K562 (cell line): ENCODE results near the gene ZNRF3. TPM values are rescaled to one million over a fixed set of nuclear protein-coding genes. Genes with fewer than 3 reads are reported as not detected.

Experiments used
- ATAC-seq: fragments of 200-7000 bp; cut with Tn5 transposase; 3 replicates; pipeline ENCODE4 v1.9.1; 2020; ENCODE audit warnings: moderate library complexity
- BruUV-seq: library from RNA; stranded (reverse); fragments of 400-500 nt; replicated peaks from 2 replicates; lab custom pipeline; 2021; lab: Mats Ljungman, UMichigan
- CTCF ChIA-PET: fragments of 300-600 bp; formaldehyde crosslinking; extraction: SDS; loops from one replicate; lab custom pipeline; 2021; ENCODE audit warnings: low intra/inter-chr PET ratio; lab: Yijun Ruan, JAX
- POLR2A ChIA-PET: fragments of 300-600, 350-650 bp; sonication (Branson Sonifier 250); formaldehyde crosslinking; extraction: SDS; loops from one replicate; lab custom pipeline; 2021; ENCODE audit warnings: antibody characterized with exemption, inconsistent platforms; lab: Yijun Ruan, JAX
- DNase-seq, 4 experiments: peaks; one replicate each; pipeline versions ENCODE4 v3.0.0 to v3.0.0-alpha.2; 2011 to 2018; ENCODE audit warnings: low spot score in 3 of 4, mixed read lengths in 3 of 4; ENCODE audit errors: extremely low read depth in 1 of 4
- FAIRE-seq: peaks from 2 replicates; lab custom pipeline; 2011; peaks lifted over from hg19 to GRCh38; lab: Jason Lieb, UNC
- H2AFZ ChIP-seq: 2 replicates; pipeline ENCODE4 v1.6.0; 2011; ENCODE audit warnings: low read depth, low read length, control low read depth, inconsistent platforms
- H3K27ac ChIP-seq: fragments of 200-600 bp; 3 replicates; pipeline ENCODE4 v1.8.0; 2011; ENCODE audit warnings: low read depth, mild to moderate bottlenecking, control low read depth, inconsistent platforms, low read length, moderate library complexity, mixed read lengths; ENCODE audit errors: extremely low read depth
- H3K27me3 ChIP-seq, 2 experiments: fragments of 300-600 bp in 1 of 2; 2 replicates in 1 of 2; 3 replicates in 1 of 2; pipeline versions ENCODE4 v1.6.0 to v1.8.0; 2011; ENCODE audit warnings: inconsistent platforms in 2 of 2, low read length in 2 of 2, mild to moderate bottlenecking in 1 of 2, mixed read lengths in 1 of 2, moderate library complexity in 1 of 2; ENCODE audit not compliant: control insufficient read depth in 2 of 2, insufficient read depth in 2 of 2
- H3K36me3 ChIP-seq: fragments of 300-600 bp; 3 replicates; pipeline ENCODE4 v1.8.0; 2011; ENCODE audit warnings: mild to moderate bottlenecking, low read length, inconsistent platforms; ENCODE audit not compliant: control insufficient read depth, insufficient read depth
- H3K4me1 ChIP-seq, 2 experiments: fragments of 200-600 bp in 1 of 2; replicated peaks in 1 of 2; 2 replicates in 1 of 2; 3 replicates in 1 of 2; pipeline versions ENCODE4 v1.5.1 to v1.8.0; 2011; ENCODE audit warnings: inconsistent platforms in 2 of 2, low read length in 2 of 2, mild to moderate bottlenecking in 1 of 2, mixed read lengths in 1 of 2, moderate library complexity in 1 of 2; ENCODE audit not compliant: control insufficient read depth in 2 of 2, insufficient read depth in 2 of 2
- H3K4me2 ChIP-seq: 2 replicates; pipeline ENCODE4 v1.6.1; 2011; ENCODE audit warnings: low read length, control low read depth, inconsistent platforms, mixed read lengths; ENCODE audit not compliant: insufficient read depth
- H3K4me3 ChIP-seq: fragments of 200-600 bp; sonication (generic), shearing (Covaris generic); 2 replicates; pipeline ENCODE4 v1.5.1; 2016; ENCODE audit warnings: control low read depth, inconsistent platforms
- H3K79me2 ChIP-seq: fragments of 200-600 bp; 3 replicates; pipeline ENCODE4 v1.8.0; 2011; ENCODE audit warnings: low read length, inconsistent platforms; ENCODE audit not compliant: control insufficient read depth, insufficient read depth
- H3K9ac ChIP-seq, 2 experiments: 2 replicates each; pipeline versions ENCODE4 v1.6.0 to v1.6.1; 2011; ENCODE audit warnings: low read depth in 2 of 2, low read length in 2 of 2, control low read depth in 1 of 2, inconsistent platforms in 1 of 2, mild to moderate bottlenecking in 1 of 2, mixed read lengths in 1 of 2; ENCODE audit not compliant: insufficient read depth in 1 of 2
- H3K9me1 ChIP-seq: one replicate; pipeline ENCODE4 v1.6.0; 2011; ENCODE audit warnings: inconsistent platforms, mild to moderate bottlenecking, low read length, moderate library complexity; ENCODE audit not compliant: control insufficient read depth, insufficient read depth
- H3K9me3 ChIP-seq: replicated peaks from 2 replicates; pipeline ENCODE4 v1.5.1; 2011; ENCODE audit warnings: low read depth, low read length, inconsistent platforms; ENCODE audit not compliant: control insufficient read depth, insufficient read depth
- H4K20me1 ChIP-seq: replicated peaks from 2 replicates; pipeline ENCODE4 v1.6.1; 2011; ENCODE audit warnings: low read length, inconsistent platforms, mixed read lengths; ENCODE audit not compliant: control insufficient read depth, insufficient read depth
- BHLHE40 ChIP-seq: IDR thresholded peaks from 2 replicates; pipeline ENCODE4 v1.6.1; 2011; ENCODE audit warnings: low read length, improper control_type of control experiment
- CREB3L1 ChIP-seq: fragments of 450-650 bp; IDR thresholded peaks from 2 replicates; pipeline ENCODE4 v1.6.1; 2014; ENCODE audit warnings: low read depth, mild to moderate bottlenecking, moderate library complexity, borderline replicate concordance
- DDX20 ChIP-seq: fragments of 450-650 bp; IDR thresholded peaks from 2 replicates; pipeline ENCODE4 v1.6.1; 2016; ENCODE audit warnings: missing genetic modification characterization, low read depth, mild to moderate bottlenecking, missing compliant biosample characterization, moderate library complexity
- ESRRB ChIP-seq: fragments of 250-450 bp; sonication (Bioruptor Pico); IDR thresholded peaks from 2 replicates; pipeline ENCODE4 v1.5.0; 2020; ENCODE audit warnings: mild to moderate bottlenecking, moderate library complexity, borderline replicate concordance
- IFI16 ChIP-seq: fragments of 250-450 bp; sonication (Bioruptor Pico); IDR thresholded peaks from 2 replicates; pipeline ENCODE4 v2.1.2; 2022; ENCODE audit warnings: mild to moderate bottlenecking, inconsistent platforms
- KDM4B ChIP-seq, 2 experiments: fragments of 450-650 bp in 1 of 2; sonication (generic) in 1 of 2; IDR thresholded peaks; 2 replicates each; pipeline ENCODE4 v1.6.1; 2016 to 2017; ENCODE audit warnings: borderline replicate concordance in 2 of 2, antibody characterized with exemption in 1 of 2, low read depth in 1 of 2, mild to moderate bottlenecking in 1 of 2
- NFIX ChIP-seq: fragments of 250-450 bp; sonication (Bioruptor Pico); IDR thresholded peaks from 2 replicates; pipeline ENCODE4 v1.4.0; 2020; ENCODE audit warnings: low read depth, mild to moderate bottlenecking, moderate library complexity
- PTBP1 ChIP-seq: fragments of 200-400 bp; formaldehyde crosslinking; IDR thresholded peaks from 2 replicates; pipeline ENCODE4 v1.6.1; 2017; ENCODE audit warnings: low read depth, low read length
- RBM15 ChIP-seq: fragments of 200-400 bp; formaldehyde crosslinking; IDR thresholded peaks from 2 replicates; pipeline ENCODE4 v1.6.1; 2018; ENCODE audit warnings: mild to moderate bottlenecking, low read length, moderate library complexity; ENCODE audit not compliant: insufficient read depth
- SMARCC2 ChIP-seq: fragments of 450-650 bp; IDR thresholded peaks from 2 replicates; pipeline ENCODE4 v1.6.1; 2017; ENCODE audit warnings: antibody characterized with exemption, moderate library complexity, mild to moderate bottlenecking, low read depth
- TCF7 ChIP-seq: sonication (generic); IDR thresholded peaks from 2 replicates; pipeline ENCODE4 v1.6.1; 2016; ENCODE audit warnings: antibody characterized with exemption, borderline replicate concordance
- THRA ChIP-seq: fragments of 450-650 bp; IDR thresholded peaks from 2 replicates; pipeline ENCODE4 v1.6.1; 2017; ENCODE audit warnings: mild to moderate bottlenecking, moderate library complexity
- YY1 ChIP-seq, 3 experiments: IDR thresholded peaks; 2 replicates each; pipeline ENCODE4 v1.6.1; 2011; ENCODE audit warnings: low read length in 2 of 3, mild to moderate bottlenecking in 2 of 3, moderate library complexity in 2 of 3, borderline replicate concordance in 1 of 3, control low read depth in 1 of 3, low read depth in 1 of 3; ENCODE audit not compliant: insufficient read depth in 3 of 3, insufficient replicate concordance in 2 of 3, control insufficient read depth in 1 of 3, insufficient read length in 1 of 3; ENCODE audit errors: extremely low read depth in 1 of 3
- ZNF12 ChIP-seq: sonication (generic); formaldehyde crosslinking; IDR thresholded peaks from 2 replicates; pipeline ENCODE4 v1.4.0; 2020; ENCODE audit warnings: mild to moderate bottlenecking, missing genetic modification reagents
- ZNF780A ChIP-seq: fragments of 250-450 bp; sonication (Bioruptor Pico); IDR thresholded peaks from 2 replicates; pipeline ENCODE4 v1.5.0; 2021; ENCODE audit warnings: mild to moderate bottlenecking
- ZNF785 ChIP-seq: fragments of 250-450 bp; sonication (Bioruptor Pico); IDR thresholded peaks from 2 replicates; pipeline ENCODE4 v1.4.0; 2020; ENCODE audit warnings: mild to moderate bottlenecking
- ZZZ3 ChIP-seq: fragments of 450-650 bp; IDR thresholded peaks from 2 replicates; pipeline ENCODE4 v1.6.1; 2016; ENCODE audit warnings: antibody characterized with exemption, mild to moderate bottlenecking, moderate library complexity
- WGBS: fragments of 100-300 bp; shearing (Covaris generic); methylation state at CpG from one replicate; pipeline ENCODE4 v1.1.6; 2016; ENCODE audit warnings: low coverage, mixed read lengths; ENCODE audit not compliant: insufficient coverage; ENCODE audit errors: missing lambda C conversion rate; 5-methylcytosine and 5-hydroxymethylcytosine counted together
- in situ Hi-C: fragments of 300-500 bp; cut with MboI; formaldehyde crosslinking; loops from 4 replicates; pipeline ENCODE4 v1.15.0; 2018; ENCODE audit warnings: inconsistent platforms, mixed read lengths
- intact Hi-C: fragments of 100-400 bp; cut with micrococcal nuclease; formaldehyde crosslinking; loops from 2 replicates; pipeline ENCODE4 v1.14.2; 2022
- polyA plus RNA-seq, 8 experiments: library from polyadenylated mRNA; depleted of rRNA in 4 of 8; stranded (reverse) in 5 of 8; unstranded in 3 of 8; fragments of >200 nt; fragmentation: Nextera tagmentation in 2 of 8; fragmentation: Illumina TruSeq in 1 of 8; extraction: Ambion mirVana in 2 of 8; extraction: Trizol in 1 of 8; gene quantifications; 2 replicates each; pipeline versions ENCODE4 v1.2.1 to v1.2.3, GENCODE V29; 2011 to 2014; ENCODE audit warnings: inconsistent platforms in 1 of 8, missing spikeins in 1 of 8
- total RNA-seq, 7 experiments: library from RNA; depleted of rRNA in 6 of 7; stranded (reverse); fragments of >200 nt in 6 of 7; fragmentation: Illumina TruSeq in 2 of 7; extraction: Trizol in 2 of 7; gene quantifications; 2 replicates each; pipeline versions ENCODE4 v1.2.1 to v1.2.3, GENCODE V29; 2011 to 2021; ENCODE audit warnings: low replicate concordance in 1 of 7

Gene ZNRF3
- total and polyA plus RNA-seq, 9 of the 15 experiments (the other 6 are each of a cell fraction or from before 2014, with no cell fraction given), result 0.41 to 5.9 (median 1.7) TPM

GRCh38 chr22:29037340-29037932 is 154.1 kb downstream of the ZNRF3 start:
- WGBS, result 58% methylated on average over 3 of the region's 4 CpGs
- intact Hi-C loops, result no loop called here
- TF ChIP-seq KDM4B (IDR thresholded peaks at IDR 0.05; ENCODE audit: borderline replicate concordance in 2 of 2, low read depth in 1 of 2), result no peak
- TF ChIP-seq BHLHE40, result no peak
- TF ChIP-seq THRA, result no peak
- no peak for TF ChIP-seq ZNF12 (CRISPR knock-in tag)
- no peak for TF ChIP-seq DDX20 (tag)
- TF ChIP-seq ESRRB (CRISPR knock-in tag), result no peak
- TF ChIP-seq CREB3L1, result no peak
- TF ChIP-seq NFIX (CRISPR knock-in tag), result no peak
- TF ChIP-seq RBM15, result no peak
- TF ChIP-seq ZNF780A (CRISPR knock-in tag), result no peak
- no peak for TF ChIP-seq ZNF785 (CRISPR knock-in tag)
- TF ChIP-seq ZZZ3, result no peak
- TF ChIP-seq TCF7, result no peak
- no peak for TF ChIP-seq PTBP1
- TF ChIP-seq SMARCC2, result no peak
- no peak for TF ChIP-seq YY1 (IDR thresholded peaks at IDR 0.05; ENCODE audit: borderline replicate concordance in 1 of 3, control insufficient read depth in 1 of 3, extremely low read depth in 1 of 3, insufficient read depth in 3 of 3, insufficient read length in 1 of 3, insufficient replicate concordance in 2 of 3, low read depth in 1 of 3, low read length in 2 of 3)
- no peak for TF ChIP-seq IFI16

More at GRCh38 chr22:29037340-29037932, 154.1 kb downstream of the ZNRF3 start:
- H3K79me2 ChIP-seq, result no peaks in the 10 kb centered on the region; the same call in 2 of the 3 replicates
- DNase-seq (no peak), ATAC-seq (no peak), FAIRE-seq (no peak)
- no TSS peak for BruUV-seq
- no peaks in the 10 kb centered on the region for H3K9me3 ChIP-seq
- no peak overlapping the region for H2AFZ ChIP-seq
- H3K4me2 ChIP-seq, result no peak overlapping the region
- no peaks in the 10 kb centered on the region for H4K20me1 ChIP-seq
- H3K4me1 ChIP-seq, result peaks cover 0 to under 1% of the 10 kb centered on the region in 2 experiments; a peak in 1 of 5 replicates
- in situ Hi-C loops, result loop anchor here (5.0 kb wide), 2 partner anchors 180 to 435 kb away; no protein-coding TSS in a partner anchor
- H3K27ac ChIP-seq, result no peak overlapping the region
- ChIA-PET POLR2A (no interaction called here), CTCF (no interaction called here)
- no peaks in the 10 kb centered on the region for H3K9me1 ChIP-seq
- H3K27me3 ChIP-seq, result no peaks in the 10 kb centered on the region
- no peak overlapping the region for H3K9ac ChIP-seq
- 0 out of 3 replicates have a peak, but pooled peaks cover 2% of the 10 kb centered on the region for H3K36me3 ChIP-seq
- H3K4me3 ChIP-seq, result no peak overlapping the region
